ENCODE data around the gene TP53I11. TPM values are rescaled to one million over a fixed set of nuclear protein-coding genes. Genes with fewer than 3 reads are reported as not detected.

TP53I11 gene
- total and polyA plus RNA-seq, 2 donors (not counting 1 experiment from before 2014, with no cell fraction given) = 25.0 to 229 TPM

GRCh38 chr11:44980533-44981427 is 30.1 kb upstream of the TP53I11 start:
- Mint-ChIP-seq H3K27me3 (no peaks in the 10 kb centered on the region), H3K4me1 (peaks cover 28% of the 10 kb centered on the region), H3K4me3 (no peak overlapping the region), H3K9me3 (ENCODE audit: insufficient read depth) (no peaks in the 10 kb centered on the region), H3K27ac (no peak overlapping the region)
- intact Hi-C loops (cut with micrococcal nuclease) = no loop called here
- Histone ChIP-seq H4K20me1 (ENCODE audit: control insufficient read depth, insufficient read depth, low read length, poor library complexity, severe bottlenecking) (no peaks in the 10 kb centered on the region), H3K36me3 (replicated peaks in 1 of 2; ENCODE audit: control extremely low read depth in 1 of 2, control insufficient read depth in 1 of 2, extremely low read depth in 1 of 2, insufficient read depth in 2 of 2, low read length in 1 of 2) (no peaks in the 10 kb centered on the region), H3K79me2 (ENCODE audit: control insufficient read depth, insufficient read depth, low read length) (no peaks in the 10 kb centered on the region), H3K4me3 (ENCODE audit: control extremely low read depth in 1 of 5, extremely low read depth in 1 of 5, insufficient read depth in 1 of 5, low read depth in 2 of 5, low read length in 4 of 5) (no peak overlapping the region), H3K27me3 (replicated peaks in 1 of 4; ENCODE audit: control extremely low read depth in 1 of 4, control insufficient read depth in 3 of 4, insufficient read depth in 4 of 4, low read length in 3 of 4) (peaks cover 0 to 13% (median 2%) of the 10 kb centered on the region in 4 experiments), H3K27ac (ENCODE audit: low read length in 2 of 2) (no peak overlapping the region), H3K4me2 (replicated peaks; ENCODE audit: low read depth, low read length, poor library complexity, severe bottlenecking) (no peak overlapping the region), H3K9ac (ENCODE audit: low read length) (no peak overlapping the region), H3K9me3 (ENCODE audit: control extremely low read depth in 1 of 3, control insufficient read depth in 2 of 3, insufficient read depth in 1 of 3, low read length in 2 of 3) (no peaks in the 10 kb centered on the region), H2AFZ (ENCODE audit: insufficient read depth, low read depth, low read length, poor library complexity, severe bottlenecking) (no peak overlapping the region), H3K4me1 (ENCODE audit: control insufficient read depth in 2 of 2, insufficient read depth in 2 of 2, low read length in 2 of 2) (peaks cover 12 to 21% of the 10 kb centered on the region in 2 donors)
- TF ChIP-seq EZH2 (IDR thresholded peaks at IDR 0.05; ENCODE audit: borderline replicate concordance, insufficient read depth, low read depth, low read length, poor library complexity, severe bottlenecking) (no peak), CTCF (IDR thresholded peaks at IDR 0.05) (no peak)
- DNase-seq (no peak), ATAC-seq (ENCODE audit: low read depth) (no peak)
- CTCF ChIA-PET = interaction anchor here (1.1 to 6.7 kb wide), 6 partner anchors 44 to 129 kb away, joined by 3 to 37 read pairs (median 6); no protein-coding TSS in a partner anchor
- WGBS (ENCODE audit: insufficient coverage) = 52% methylated on average over 13 of the region's 15 CpGs
- POLR2A ChIA-PET = interaction anchor here (0.6 kb wide), 1 partner anchor 67 kb away, joined by 3 read pairs; no protein-coding TSS in a partner anchor

All from B cell (primary cell).